ENCODE measurements around the gene NDUFA9.

- TF ChIP-seq, protein P1, sequence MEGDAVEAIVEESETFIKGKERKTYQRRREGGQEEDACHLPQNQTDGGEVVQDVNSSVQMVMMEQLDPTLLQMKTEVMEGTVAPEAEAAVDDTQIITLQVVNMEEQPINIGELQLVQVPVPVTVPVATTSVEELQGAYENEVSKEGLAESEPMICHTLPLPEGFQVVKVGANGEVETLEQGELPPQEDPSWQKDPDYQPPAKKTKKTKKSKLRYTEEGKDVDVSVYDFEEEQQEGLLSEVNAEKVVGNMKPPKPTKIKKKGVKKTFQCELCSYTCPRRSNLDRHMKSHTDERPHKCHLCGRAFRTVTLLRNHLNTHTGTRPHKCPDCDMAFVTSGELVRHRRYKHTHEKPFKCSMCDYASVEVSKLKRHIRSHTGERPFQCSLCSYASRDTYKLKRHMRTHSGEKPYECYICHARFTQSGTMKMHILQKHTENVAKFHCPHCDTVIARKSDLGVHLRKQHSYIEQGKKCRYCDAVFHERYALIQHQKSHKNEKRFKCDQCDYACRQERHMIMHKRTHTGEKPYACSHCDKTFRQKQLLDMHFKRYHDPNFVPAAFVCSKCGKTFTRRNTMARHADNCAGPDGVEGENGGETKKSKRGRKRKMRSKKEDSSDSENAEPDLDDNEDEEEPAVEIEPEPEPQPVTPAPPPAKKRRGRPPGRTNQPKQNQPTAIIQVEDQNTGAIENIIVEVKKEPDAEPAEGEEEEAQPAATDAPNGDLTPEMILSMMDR (conservative IDR thresholded peaks at IDR 0.05) = peak; percentile 99
- TF ChIP-seq ZFX (IDR thresholded peaks at IDR 0.05) = peak; percentile 63
Measured at GRCh38 chr12:4604684-4605193, 44.2 kb upstream of the NDUFA9 start.

Data from C4-2B (cell line).